LNCaP clone FGC (cell line): ENCODE measurements around the gene OR2S2.

Experiments
- DNase-seq: peaks from one replicate; pipeline ENCODE4 v3.0.0-alpha.2; 2011; ENCODE audit warnings: low read depth
- H3K4me3 ChIP-seq: 2 replicates; pipeline ENCODE4 v1.5.1; 2011; ENCODE audit warnings: mild to moderate bottlenecking, low read depth, low read length, control low read depth
- CTCF ChIP-seq: IDR thresholded peaks from 2 replicates; pipeline ENCODE4 v1.5.1; 2012; ENCODE audit warnings: mild to moderate bottlenecking; ENCODE audit not compliant: control insufficient read depth, insufficient read depth; ENCODE audit errors: extremely low read depth

OR2S2 gene

GRCh38 chr9:35933550-35934067 is 24.3 kb downstream of the OR2S2 start:
- no peak overlapping the region for H3K4me3 ChIP-seq
- DNase-seq: no peak
- no peak for TF ChIP-seq CTCF

GRCh38 chr9:35932735-35933134 is 25.2 kb downstream of the OR2S2 start:
- DNase-seq: no peak
- no peak for TF ChIP-seq CTCF
- H3K4me3 ChIP-seq: no peak overlapping the region

GRCh38 chr9:35930989-35931388 is 27.0 kb downstream of the OR2S2 start:
- DNase-seq: no peak
- TF ChIP-seq CTCF: no peak
- no peak overlapping the region for H3K4me3 ChIP-seq

GRCh38 chr9:35930521-35930920 is 27.4 kb downstream of the OR2S2 start:
- H3K4me3 ChIP-seq: no peak overlapping the region
- no peak for DNase-seq
- TF ChIP-seq CTCF: no peak

- DNase-seq: no peak
- TF ChIP-seq CTCF: no peak
- no peak overlapping the region for H3K4me3 ChIP-seq
These were observed 28.6 kb downstream of the OR2S2 start for GRCh38 chr9:35929453-35929718.

GRCh38 chr9:35928591-35929452 is 29.1 kb downstream of the OR2S2 start:
- H3K4me3 ChIP-seq: no peak overlapping the region
- TF ChIP-seq CTCF: no peak
- DNase-seq: no peak
